Measurements from ENCODE around the gene MT1E. TPM values are rescaled to one million over a fixed set of nuclear protein-coding genes. Genes with fewer than 3 reads are reported as not detected.

Gene MT1E
- total RNA-seq, 1 experiment from 2014 or later: 25.9 TPM

DNA sequence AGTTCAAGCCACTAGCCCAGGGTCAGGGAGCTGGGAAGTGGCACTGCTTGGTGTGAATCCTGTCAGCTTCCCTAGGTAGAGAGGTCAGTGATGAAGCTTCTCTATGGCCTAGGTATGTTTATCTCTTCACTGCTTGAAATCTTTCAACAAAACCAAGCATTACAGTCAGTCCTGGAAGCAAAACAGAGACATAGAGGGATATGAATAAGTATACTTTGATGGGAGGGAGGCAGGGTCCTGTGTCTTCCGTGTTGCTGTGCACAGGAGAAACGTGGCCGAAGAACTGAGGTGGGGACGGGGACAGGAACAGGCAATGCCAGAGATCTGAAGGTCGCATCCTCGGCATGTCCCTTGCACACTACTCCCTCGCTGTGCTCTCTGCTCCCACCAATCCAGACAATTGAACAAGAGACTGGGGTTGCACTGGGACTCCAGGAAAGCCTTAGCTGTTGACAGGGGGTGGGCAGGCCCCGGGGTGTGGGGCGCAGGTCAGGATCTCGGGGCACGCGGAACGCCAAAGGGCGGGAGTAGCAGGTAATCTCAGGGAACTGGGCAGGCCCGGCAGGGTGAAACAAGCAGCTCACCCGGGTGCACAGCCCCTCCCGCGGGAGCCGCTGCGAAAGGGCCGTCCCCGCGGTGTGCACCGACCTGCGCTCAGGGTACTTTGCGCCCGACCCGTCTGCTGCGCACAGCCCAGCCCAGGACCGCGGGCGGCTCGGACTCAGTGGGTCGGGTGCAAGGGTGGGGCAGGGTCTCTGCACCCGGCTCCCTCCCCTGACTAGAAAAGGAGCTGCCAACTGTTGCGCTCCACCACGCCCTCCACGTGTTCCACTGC lies 43.6 kb downstream of the MT1E start, which contains the start of gene MT1H:
TSS of gene MT1H (plus strand) at position 810 of the 835 bp plus-strand sequence. CDS start 71 bp downstream, outside the sequence.
- DNase-seq: peak; percentile 35
- no peaks in the 10 kb centered on the region for H3K9me3 Mint-ChIP-seq
- H3K27me3 Mint-ChIP-seq (ENCODE audit: low read depth): peaks cover 90% of the 10 kb centered on the region
- Histone ChIP-seq H3K27me3 (ENCODE audit: insufficient read depth, low read length) (peaks cover 60% of the 10 kb centered on the region), H3K18ac (ENCODE audit: insufficient read length, low read depth, low read length) (no peak within 1 kb of the TSS), H4K20me1 (ENCODE audit: control insufficient read depth, insufficient read depth, insufficient read length) (no peaks in the 10 kb centered on the region), H3K4me2 (ENCODE audit: insufficient read depth, insufficient read length, low read length) (peak within 1 kb of the TSS; percentile 85), H3K9me3 (ENCODE audit: control insufficient read depth, low read depth, low read length) (no peaks in the 10 kb centered on the region), H2BK5ac (ENCODE audit: insufficient read length, low read length) (no peak within 1 kb of the TSS), H2BK20ac (ENCODE audit: low read depth, low read length, poor library complexity, severe bottlenecking) (no peak within 1 kb of the TSS), H3T11ph (ENCODE audit: low read length) (no peak within 1 kb of the TSS), H4K91ac (ENCODE audit: insufficient read length, low read depth, low read length) (no peak within 1 kb of the TSS), H4K8ac (replicated peaks; ENCODE audit: insufficient read length, low read depth, low read length) (no peak within 1 kb of the TSS), H2BK120ac (ENCODE audit: low read depth, low read length, poor library complexity, severe bottlenecking) (no peak within 1 kb of the TSS), H3K27ac (ENCODE audit: insufficient read length, low read depth, low read length) (no peak within 1 kb of the TSS), H3K4ac (ENCODE audit: low read depth, low read length) (no peak within 1 kb of the TSS), H3K79me1 (ENCODE audit: insufficient read depth, low read depth, low read length, poor library complexity, severe bottlenecking) (no peaks in the 10 kb centered on the region), H3K23ac (ENCODE audit: insufficient read length, low read depth, low read length) (no peak within 1 kb of the TSS), H2BK12ac (ENCODE audit: insufficient read length, low read depth, low read length) (no peak within 1 kb of the TSS), H3K56ac (ENCODE audit: insufficient read length, low read depth, low read length) (no peak within 1 kb of the TSS), H3K9ac (ENCODE audit: extremely low read depth, insufficient read length, low read length) (no peak within 1 kb of the TSS), H3K23me2 (ENCODE audit: insufficient read length, low read depth, low read length, poor library complexity, severe bottlenecking) (peaks cover 12% of the 10 kb centered on the region), H3K79me2 (ENCODE audit: insufficient read depth, low read length) (no peaks in the 10 kb centered on the region), H2AK5ac (ENCODE audit: insufficient read length, low read length) (no peak within 1 kb of the TSS), H3K4me1 (ENCODE audit: insufficient read depth, low read length) (peaks cover 6% of the 10 kb centered on the region; the same call in 1 of the 2 replicates), H2AFZ (ENCODE audit: low read length) (no peak within 1 kb of the TSS), H4K5ac (ENCODE audit: insufficient read length, low read depth, low read length) (no peak within 1 kb of the TSS), H3K14ac (ENCODE audit: insufficient read depth, low read length) (no peak within 1 kb of the TSS), H2BK15ac (ENCODE audit: low read depth, low read length) (no peak within 1 kb of the TSS)
- no CpG with 5 or more reads among the region's 38 CpGs for WGBS (ENCODE audit: extremely low coverage, insufficient read length, low lambda C conversion rate)
- TF ChIP-seq, protein P1, sequence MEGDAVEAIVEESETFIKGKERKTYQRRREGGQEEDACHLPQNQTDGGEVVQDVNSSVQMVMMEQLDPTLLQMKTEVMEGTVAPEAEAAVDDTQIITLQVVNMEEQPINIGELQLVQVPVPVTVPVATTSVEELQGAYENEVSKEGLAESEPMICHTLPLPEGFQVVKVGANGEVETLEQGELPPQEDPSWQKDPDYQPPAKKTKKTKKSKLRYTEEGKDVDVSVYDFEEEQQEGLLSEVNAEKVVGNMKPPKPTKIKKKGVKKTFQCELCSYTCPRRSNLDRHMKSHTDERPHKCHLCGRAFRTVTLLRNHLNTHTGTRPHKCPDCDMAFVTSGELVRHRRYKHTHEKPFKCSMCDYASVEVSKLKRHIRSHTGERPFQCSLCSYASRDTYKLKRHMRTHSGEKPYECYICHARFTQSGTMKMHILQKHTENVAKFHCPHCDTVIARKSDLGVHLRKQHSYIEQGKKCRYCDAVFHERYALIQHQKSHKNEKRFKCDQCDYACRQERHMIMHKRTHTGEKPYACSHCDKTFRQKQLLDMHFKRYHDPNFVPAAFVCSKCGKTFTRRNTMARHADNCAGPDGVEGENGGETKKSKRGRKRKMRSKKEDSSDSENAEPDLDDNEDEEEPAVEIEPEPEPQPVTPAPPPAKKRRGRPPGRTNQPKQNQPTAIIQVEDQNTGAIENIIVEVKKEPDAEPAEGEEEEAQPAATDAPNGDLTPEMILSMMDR (conservative IDR thresholded peaks at IDR 0.05): no peak
- H3K27ac Mint-ChIP-seq: no peak within 1 kb of the TSS
- peaks cover 4 to 35% of the 10 kb centered on the region in 2 experiments for H3K4me1 Mint-ChIP-seq
- H3K36me3 Mint-ChIP-seq (ENCODE audit: insufficient read depth in 1 of 3, low read depth in 3 of 3): no peaks in the 10 kb centered on the region
- peak within 1 kb of the TSS; percentile 27 to 74; a peak in 4 of 5 replicates for H3K4me3 Mint-ChIP-seq

Data from H9 (cell line).